Sigmoid colon (tissue), 7 donors: ENCODE measurements around the gene MON2. TPM values are rescaled to one million over a fixed set of nuclear protein-coding genes. Genes with fewer than 3 reads are reported as not detected.
A peak's percentile ranks its signal among the peaks of the same experiment; 100 is the strongest.

ENCODE experiments used
- DNase-seq: peaks from one replicate; pipeline ENCODE4 v3.0.0-alpha.2; 2019
- H3K27ac ChIP-seq, 4 donors: fragments of 200-600 bp; sonication (generic); one replicate each; pipeline ENCODE4 v1.5.1; 2016 to 2019; ENCODE audit warnings: mild to moderate bottlenecking in 1 of 4
- H3K27me3 ChIP-seq, 3 donors: fragments of 200-600 bp; sonication (generic); one replicate each; pipeline ENCODE4 v1.5.1; 2019; ENCODE audit warnings: mild to moderate bottlenecking in 1 of 3
- H3K36me3 ChIP-seq, 4 donors: fragments of 200-600 bp; sonication (generic); one replicate each; pipeline ENCODE4 v1.5.1; 2016 to 2019
- H3K4me1 ChIP-seq, 4 donors: fragments of 200-600 bp; sonication (generic); one replicate each; pipeline ENCODE4 v1.5.1; 2017 to 2019
- H3K4me3 ChIP-seq, 4 donors: fragments of 200-600 bp; sonication (generic); one replicate each; pipeline ENCODE4 v1.5.1; 2017 to 2019; ENCODE audit warnings: mild to moderate bottlenecking in 2 of 4, moderate library complexity in 1 of 4
- H3K9me3 ChIP-seq, 4 donors: fragments of 200-600 bp in 3 of 4; sonication (generic) in 3 of 4; one replicate each; pipeline versions ENCODE4 v1.5.1 to v1.6.1; 2013 to 2019
- EP300 ChIP-seq, 4 donors: sonication (generic); formaldehyde crosslinking; IDR thresholded peaks; one replicate each; pipeline ENCODE4 v1.6.1; 2017; ENCODE audit warnings: antibody characterized with exemption in 4 of 4
- POLR2A ChIP-seq, 2 donors: fragments of 450-650 bp; IDR thresholded peaks; one replicate each; pipeline ENCODE4 v1.6.1; 2016; ENCODE audit warnings: antibody characterized with exemption in 2 of 2, mild to moderate bottlenecking in 2 of 2, moderate library complexity in 2 of 2
- POLR2AphosphoS5 ChIP-seq, 4 donors: sonication (generic); formaldehyde crosslinking; IDR thresholded peaks; one replicate each; pipeline ENCODE4 v1.6.1; 2017; ENCODE audit warnings: antibody characterized with exemption in 4 of 4
- WGBS, 2 donors: extraction: QIAGEN DNeasy Blood & Tissue Kit; methylation state at CpG; one replicate each; pipeline ENCODE4 v1.1.7; 2013; 5-methylcytosine and 5-hydroxymethylcytosine counted together
- intact Hi-C: fragments of 100-400 bp; cut with DNase I; formaldehyde crosslinking; loops from one replicate; pipeline ENCODE4 v1.15.1; 2023
- polyA plus RNA-seq, 3 donors: library from polyadenylated mRNA; stranded (reverse); fragments of 200-250 nt; gene quantifications; one replicate each; pipeline ENCODE4 v1.2.3, GENCODE V29; 2013
- total RNA-seq, 4 donors: library from RNA; depleted of rRNA; stranded (reverse); fragments of >200 nt; gene quantifications; one replicate each; pipeline ENCODE4 v1.1.0, GENCODE V29; 2016
- TF ChIP-seq, protein P1 (sequence below), 4 experiments: fragments of 450-650 bp in 3 of 4; fragments of 200-600 bp in 1 of 4; IDR thresholded peaks; one replicate each; pipeline ENCODE4 v1.5.1; 2016 to 2019; ENCODE audit warnings: antibody characterized with exemption in 4 of 4, mild to moderate bottlenecking in 3 of 4, moderate library complexity in 2 of 4
- donor health status: healthy with polysubstance abuse.
- donor health status: Bipolar disorder and iron deficiency.
- donor health status: healthy.

Gene MON2
- total RNA-seq: 10 to 100 TPM; 57.1 to 92.0 (median 68.2) TPM
- polyA plus RNA-seq: 10 to 100 TPM in 1 of 3 donors, 1 to 10 TPM in 2; 4.6 to 13.8 (median 4.8) TPM

DNA sequence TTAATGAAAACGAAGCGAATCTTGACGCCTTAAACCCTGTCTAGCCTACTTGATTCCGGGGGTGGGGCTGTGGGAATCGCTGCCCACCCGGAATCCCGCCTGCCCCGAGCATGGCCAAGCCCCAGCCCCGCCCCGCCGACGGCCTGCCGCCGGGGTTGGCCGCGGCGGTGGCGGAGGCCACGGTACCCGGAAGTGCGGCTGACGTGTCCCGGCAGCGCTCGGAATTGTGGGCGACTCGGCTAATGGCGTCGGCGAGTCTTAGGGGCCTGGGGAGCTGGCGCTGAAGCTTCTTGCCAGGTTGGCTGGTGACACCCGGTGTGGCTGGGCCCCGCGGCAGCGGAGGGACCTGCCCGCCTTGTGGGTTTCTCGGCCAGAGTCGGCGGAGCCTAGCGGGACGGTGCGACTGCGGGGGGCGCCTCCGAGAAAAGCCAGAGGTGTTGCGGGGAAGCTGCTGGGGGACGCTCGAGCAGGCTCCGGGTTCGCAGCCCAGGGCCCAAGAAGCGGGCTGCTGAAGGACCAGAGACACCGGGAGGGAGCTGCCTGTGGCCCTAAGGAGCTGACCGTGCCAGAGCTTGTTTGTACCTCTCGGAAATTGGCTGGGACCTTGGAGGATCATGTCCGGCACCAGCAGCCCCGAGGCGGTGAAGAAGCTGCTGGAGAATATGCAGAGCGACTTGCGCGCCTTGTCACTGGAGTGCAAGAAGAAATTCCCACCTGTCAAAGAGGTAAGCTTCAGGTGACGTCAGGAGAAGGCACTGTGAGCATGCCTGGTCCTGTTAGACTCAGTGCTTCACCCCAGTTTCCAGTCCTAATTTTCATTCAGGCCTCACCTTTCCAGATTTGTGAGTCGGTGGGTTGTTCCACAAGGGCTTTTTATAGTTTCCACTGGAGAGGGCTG, at the start of gene MON2:
MON2 (plus strand) TSS at position 233 of the 898 bp plus-strand sequence; CDS start at position 615, 382 bp downstream.
- WGBS, 2 donors: 0% methylated on average over 62 of the region's 62 CpGs
- Histone ChIP-seq H3K4me1 (peaks cover 0 to 32% (median 24%) of the 10 kb centered on the region in 4 donors), H3K9me3 (peaks cover 0 to 3% (median under 1%) of the 10 kb centered on the region in 4 donors), H3K4me3 (peak within 1 kb of the TSS; percentile 62 to 95 (median 91)), H3K27ac (peak within 1 kb of the TSS; percentile 84 to 94 (median 92)), H3K36me3 (no peaks in the 10 kb centered on the region), H3K27me3 (no peaks in the 10 kb centered on the region)
- peak; percentile 52 to 87 (median 81) for TF ChIP-seq POLR2AphosphoS5 (IDR thresholded peaks at IDR 0.05)
- peak in 1 of 2 donors; percentile 43 for TF ChIP-seq POLR2A (IDR thresholded peaks at IDR 0.05)
- TF ChIP-seq, protein P1, sequence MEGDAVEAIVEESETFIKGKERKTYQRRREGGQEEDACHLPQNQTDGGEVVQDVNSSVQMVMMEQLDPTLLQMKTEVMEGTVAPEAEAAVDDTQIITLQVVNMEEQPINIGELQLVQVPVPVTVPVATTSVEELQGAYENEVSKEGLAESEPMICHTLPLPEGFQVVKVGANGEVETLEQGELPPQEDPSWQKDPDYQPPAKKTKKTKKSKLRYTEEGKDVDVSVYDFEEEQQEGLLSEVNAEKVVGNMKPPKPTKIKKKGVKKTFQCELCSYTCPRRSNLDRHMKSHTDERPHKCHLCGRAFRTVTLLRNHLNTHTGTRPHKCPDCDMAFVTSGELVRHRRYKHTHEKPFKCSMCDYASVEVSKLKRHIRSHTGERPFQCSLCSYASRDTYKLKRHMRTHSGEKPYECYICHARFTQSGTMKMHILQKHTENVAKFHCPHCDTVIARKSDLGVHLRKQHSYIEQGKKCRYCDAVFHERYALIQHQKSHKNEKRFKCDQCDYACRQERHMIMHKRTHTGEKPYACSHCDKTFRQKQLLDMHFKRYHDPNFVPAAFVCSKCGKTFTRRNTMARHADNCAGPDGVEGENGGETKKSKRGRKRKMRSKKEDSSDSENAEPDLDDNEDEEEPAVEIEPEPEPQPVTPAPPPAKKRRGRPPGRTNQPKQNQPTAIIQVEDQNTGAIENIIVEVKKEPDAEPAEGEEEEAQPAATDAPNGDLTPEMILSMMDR (IDR thresholded peaks at IDR 0.05): no peak
- TF ChIP-seq EP300 (IDR thresholded peaks at IDR 0.05): no peak
- intact Hi-C loops: loop anchor here (2.0 kb wide), 2 partner anchors 136 to 206 kb away; partner anchors contain the start of gene USP15
- peak; percentile 92 for DNase-seq

DNA sequence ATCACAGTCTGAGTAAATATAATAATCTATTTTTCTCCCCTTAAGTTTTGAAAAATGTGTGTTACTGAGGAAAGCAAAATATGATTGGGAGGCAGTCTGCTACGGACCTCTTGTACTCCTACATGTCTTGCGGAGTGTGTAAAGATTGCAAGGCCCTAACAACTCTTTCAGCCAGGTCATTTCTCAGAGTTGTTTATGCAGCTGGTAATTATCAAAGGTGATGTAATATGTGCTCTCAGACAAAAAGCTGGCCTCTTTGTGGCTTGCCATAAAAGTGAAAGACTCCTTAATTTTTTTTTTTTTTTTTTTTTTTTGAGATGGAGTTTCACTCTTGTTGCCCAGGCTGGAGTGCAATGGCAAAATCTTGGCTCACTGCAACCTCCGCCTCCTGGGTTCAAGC, 40.5 kb upstream of the MON2 start:
- no peak overlapping the region for H3K27ac ChIP-seq
- no peaks in the 10 kb centered on the region for H3K4me1 ChIP-seq
- 87 to 90% methylated on average over 3 of the region's 3 CpGs for WGBS, 2 donors
- peaks cover 0 to 8% (median 0%) of the 10 kb centered on the region in 3 donors for H3K27me3 ChIP-seq
- no peak overlapping the region for H3K4me3 ChIP-seq
- no peak for DNase-seq
- H3K9me3 ChIP-seq: peaks cover 0 to 4% (median 2%) of the 10 kb centered on the region in 4 donors
- intact Hi-C loops: no loop called here
- no peaks in the 10 kb centered on the region for H3K36me3 ChIP-seq
- TF ChIP-seq EP300 (IDR thresholded peaks at IDR 0.05) (no peak), POLR2AphosphoS5 (IDR thresholded peaks at IDR 0.05) (no peak), POLR2A (IDR thresholded peaks at IDR 0.05) (no peak)
- TF ChIP-seq, protein P1 (IDR thresholded peaks at IDR 0.05): no peak

DNA sequence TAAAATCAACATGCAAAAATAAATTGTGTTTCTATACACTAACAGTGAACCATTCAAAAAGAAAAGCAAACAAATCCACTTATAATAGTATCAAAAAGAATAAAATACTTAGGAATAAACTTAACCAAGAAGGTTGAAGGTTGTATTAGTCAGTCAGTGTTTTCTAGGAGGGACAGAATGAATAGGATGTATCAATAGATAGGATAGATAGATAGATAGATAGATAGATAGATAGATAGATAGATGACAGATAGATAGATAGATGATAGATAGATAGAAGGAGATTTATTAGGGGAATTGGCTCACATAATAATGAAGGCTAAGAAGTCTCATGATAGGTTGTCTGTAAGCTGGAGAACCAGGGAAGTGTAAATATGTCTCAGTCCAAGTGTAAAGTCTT, 37.2 kb upstream of the MON2 start:
- Histone ChIP-seq H3K9me3 (peaks cover 0 to 4% (median 2%) of the 10 kb centered on the region in 4 donors), H3K27me3 (peaks cover 5 to 28% (median 11%) of the 10 kb centered on the region in 3 donors), H3K4me3 (no peak overlapping the region), H3K4me1 (no peaks in the 10 kb centered on the region), H3K36me3 (no peaks in the 10 kb centered on the region), H3K27ac (no peak overlapping the region)
- no peak for DNase-seq
- TF ChIP-seq POLR2AphosphoS5 (IDR thresholded peaks at IDR 0.05) (no peak), POLR2A (IDR thresholded peaks at IDR 0.05) (no peak), EP300 (IDR thresholded peaks at IDR 0.05) (no peak)
- TF ChIP-seq, protein P1 (IDR thresholded peaks at IDR 0.05): no peak
- intact Hi-C loops: no loop called here

DNA sequence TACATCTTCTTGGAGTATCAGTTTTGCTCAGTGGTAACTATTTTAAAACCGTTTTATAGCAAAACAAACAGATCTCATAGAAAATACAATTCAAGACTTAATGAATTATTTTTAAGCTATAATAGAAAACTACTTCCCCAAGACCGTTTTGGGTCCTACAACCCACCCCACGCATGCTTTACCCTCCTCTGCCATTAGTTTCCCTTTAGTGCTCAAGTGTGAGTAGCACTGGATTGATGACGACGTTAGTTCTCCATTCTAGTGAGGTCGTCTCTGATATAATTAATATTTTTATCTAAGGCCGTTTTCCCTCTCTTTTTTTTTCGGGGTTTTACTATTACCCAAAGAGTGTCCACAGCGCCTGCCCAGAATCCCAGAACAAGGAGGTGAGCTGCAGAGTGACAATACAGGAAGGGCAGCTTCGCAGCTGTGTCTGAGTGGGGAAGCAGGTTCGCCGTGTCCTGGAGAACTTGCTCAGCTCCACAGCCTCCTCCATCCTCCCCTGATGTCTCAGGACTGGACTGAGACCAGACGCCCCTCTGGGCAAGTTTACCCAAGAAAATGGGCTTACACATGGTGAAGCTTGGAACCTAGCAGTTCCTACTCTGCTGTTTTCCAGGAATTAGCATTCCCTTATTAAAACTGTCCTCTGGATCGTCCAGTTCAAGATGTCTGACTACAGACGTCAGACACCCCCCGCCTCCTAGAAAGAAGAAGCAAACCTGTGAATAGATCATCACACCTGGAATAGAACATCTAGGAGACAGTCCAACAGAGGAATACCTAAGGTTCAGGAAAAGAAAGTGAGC, 31.9 kb upstream of the MON2 start:
- Histone ChIP-seq H3K9me3 (no peaks in the 10 kb centered on the region), H3K27ac (no peak overlapping the region), H3K36me3 (no peaks in the 10 kb centered on the region), H3K27me3 (peaks cover 5 to 30% (median 11%) of the 10 kb centered on the region in 3 donors), H3K4me3 (peak overlapping the region; percentile 19 to 50 (median 42)), H3K4me1 (peaks cover 0 to 15% (median 7%) of the 10 kb centered on the region in 4 donors)
- intact Hi-C loops: loop anchor here (5.0 kb wide), 1 partner anchor 363 kb away; no protein-coding TSS in a partner anchor
- DNase-seq: no peak
- 26 to 28% methylated on average over 16 of the region's 16 CpGs for WGBS, 2 donors
- TF ChIP-seq POLR2AphosphoS5 (IDR thresholded peaks at IDR 0.05): no peak
- no peak for TF ChIP-seq POLR2A (IDR thresholded peaks at IDR 0.05)
- TF ChIP-seq, protein P1 (IDR thresholded peaks at IDR 0.05): no peak
- no peak for TF ChIP-seq EP300 (IDR thresholded peaks at IDR 0.05)
